ENCODE data around the gene RTL10.
"Not testable (repeated sequence)": the region's sequence is repeated elsewhere in the genome, so short reads cannot be mapped to it uniquely, and the experiment has no call there.

The RTL10 gene

GRCh38 chr22:19889951-19890350 lies 35.3 kb upstream of the RTL10 start:
- DNase-seq (ENCODE audit: low read depth, low spot score) = no peak

GRCh38 chr22:19888131-19888746 lies 33.6 kb upstream of the RTL10 start:
- DNase-seq (ENCODE audit: low read depth, low spot score) = no peak

GRCh38 chr22:19887256-19887985 lies 32.7 kb upstream of the RTL10 start:
- DNase-seq (ENCODE audit: low read depth, low spot score) = no peak

GRCh38 chr22:19886605-19887255 lies 32.1 kb upstream of the RTL10 start:
- no peak for DNase-seq (ENCODE audit: low read depth, low spot score)

GRCh38 chr22:19885841-19886592 lies 31.3 kb upstream of the RTL10 start:
- DNase-seq (ENCODE audit: low read depth, low spot score) = no peak

- no peak for DNase-seq (ENCODE audit: low read depth, low spot score)
Measured at GRCh38 chr22:19884954-19885751, 30.5 kb upstream of the RTL10 start.

- no peak for DNase-seq (ENCODE audit: low read depth, low spot score)
Measured at GRCh38 chr22:19884161-19884953, 29.7 kb upstream of the RTL10 start.

- not testable (repeated sequence) for DNase-seq (ENCODE audit: low read depth, low spot score)
Measured at GRCh38 chr22:19883446-19883845, 28.8 kb upstream of the RTL10 start.

GRCh38 chr22:19882446-19883381 lies 28.0 kb upstream of the RTL10 start:
- no peak for DNase-seq (ENCODE audit: low read depth, low spot score)

GRCh38 chr22:19880786-19881569 lies 26.3 kb upstream of the RTL10 start:
- DNase-seq (ENCODE audit: low read depth, low spot score) = no peak

GRCh38 chr22:19879992-19880785 lies 25.5 kb upstream of the RTL10 start:
- DNase-seq (ENCODE audit: low read depth, low spot score) = no peak

GRCh38 chr22:19879643-19879991 lies 24.9 kb upstream of the RTL10 start:
- no peak for DNase-seq (ENCODE audit: low read depth, low spot score)

- no peak for DNase-seq (ENCODE audit: low read depth, low spot score)
Measured at GRCh38 chr22:19879246-19879570, 24.5 kb upstream of the RTL10 start.

GRCh38 chr22:19878461-19879245 lies 24.0 kb upstream of the RTL10 start:
- DNase-seq (ENCODE audit: low read depth, low spot score) = no peak

- DNase-seq (ENCODE audit: low read depth, low spot score) = no peak
Measured at GRCh38 chr22:19877626-19878339, 23.1 kb upstream of the RTL10 start.

- no peak for DNase-seq (ENCODE audit: low read depth, low spot score)
Measured at GRCh38 chr22:19876941-19877625, 22.4 kb upstream of the RTL10 start.

Data from brain pericyte (primary cell).